HG02759 (cell line): ENCODE data around the gene FADS1.
A peak's percentile ranks its signal among the peaks of the same experiment; 100 is the strongest.

Source experiments
- ATAC-seq: cut with Tn5 transposase; IDR thresholded peaks from one replicate; pipeline ENCODE4 v1.9.1; 2021; ENCODE audit warnings: mild to moderate bottlenecking, moderate library complexity; ENCODE audit not compliant: unreplicated experiment

FADS1 gene

DNA sequence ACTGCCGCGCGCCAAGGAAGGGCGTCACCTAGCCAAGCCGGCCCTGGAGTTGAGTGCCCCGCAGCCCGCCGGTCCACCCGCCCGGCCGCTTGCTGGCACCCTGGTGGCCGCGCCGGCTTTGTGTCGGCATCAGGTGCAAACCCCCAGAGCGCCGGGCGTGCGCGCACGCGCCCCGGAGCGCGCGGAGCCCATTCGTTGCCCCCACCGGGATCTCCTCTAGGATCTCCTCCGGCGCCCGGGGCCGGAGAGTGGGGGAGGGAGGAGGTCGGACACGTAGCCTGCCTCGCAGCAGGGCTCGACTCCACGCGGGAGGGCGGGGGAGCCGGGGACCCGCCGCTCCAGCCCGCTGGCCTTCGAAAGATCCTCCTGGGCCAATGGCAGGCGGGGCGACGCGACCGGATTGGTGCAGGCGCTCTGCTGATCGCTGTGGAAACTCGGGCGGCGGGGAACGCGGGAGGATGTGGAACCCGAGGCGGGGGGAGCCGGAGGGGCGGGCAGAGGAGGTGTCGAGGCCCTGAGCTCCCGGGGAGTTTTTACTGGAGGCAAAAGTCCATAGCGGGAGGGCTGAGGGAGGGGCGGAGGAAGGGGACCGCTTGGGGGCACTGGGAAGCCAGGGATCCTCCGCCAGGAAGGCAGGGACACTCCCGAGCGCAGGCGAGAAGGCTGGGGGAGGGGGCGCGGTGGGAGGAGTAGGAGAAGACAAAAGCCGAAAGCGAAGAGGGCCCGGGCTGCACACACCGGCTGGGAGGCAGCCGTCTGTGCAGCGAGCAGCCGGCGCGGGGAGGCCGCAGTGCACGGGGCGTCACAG, 11.0 kb upstream of the FADS1 start, which contains the start of gene FADS2:
TSS of gene FADS2 (plus strand) at position 730 of the 808 bp plus-strand sequence. CDS start 91 bp downstream, outside the sequence.
- peak; percentile 75 for ATAC-seq

- peak; percentile 1 for ATAC-seq
Observed at GRCh38 chr11:61826930-61827570, 10.2 kb upstream of the FADS1 start.

- no peak for ATAC-seq
Observed at GRCh38 chr11:61820174-61820573, 3.4 kb upstream of the FADS1 start.

- no peak for ATAC-seq
Observed at GRCh38 chr11:61817471-61818202, 834 bp upstream of the FADS1 start.

DNA sequence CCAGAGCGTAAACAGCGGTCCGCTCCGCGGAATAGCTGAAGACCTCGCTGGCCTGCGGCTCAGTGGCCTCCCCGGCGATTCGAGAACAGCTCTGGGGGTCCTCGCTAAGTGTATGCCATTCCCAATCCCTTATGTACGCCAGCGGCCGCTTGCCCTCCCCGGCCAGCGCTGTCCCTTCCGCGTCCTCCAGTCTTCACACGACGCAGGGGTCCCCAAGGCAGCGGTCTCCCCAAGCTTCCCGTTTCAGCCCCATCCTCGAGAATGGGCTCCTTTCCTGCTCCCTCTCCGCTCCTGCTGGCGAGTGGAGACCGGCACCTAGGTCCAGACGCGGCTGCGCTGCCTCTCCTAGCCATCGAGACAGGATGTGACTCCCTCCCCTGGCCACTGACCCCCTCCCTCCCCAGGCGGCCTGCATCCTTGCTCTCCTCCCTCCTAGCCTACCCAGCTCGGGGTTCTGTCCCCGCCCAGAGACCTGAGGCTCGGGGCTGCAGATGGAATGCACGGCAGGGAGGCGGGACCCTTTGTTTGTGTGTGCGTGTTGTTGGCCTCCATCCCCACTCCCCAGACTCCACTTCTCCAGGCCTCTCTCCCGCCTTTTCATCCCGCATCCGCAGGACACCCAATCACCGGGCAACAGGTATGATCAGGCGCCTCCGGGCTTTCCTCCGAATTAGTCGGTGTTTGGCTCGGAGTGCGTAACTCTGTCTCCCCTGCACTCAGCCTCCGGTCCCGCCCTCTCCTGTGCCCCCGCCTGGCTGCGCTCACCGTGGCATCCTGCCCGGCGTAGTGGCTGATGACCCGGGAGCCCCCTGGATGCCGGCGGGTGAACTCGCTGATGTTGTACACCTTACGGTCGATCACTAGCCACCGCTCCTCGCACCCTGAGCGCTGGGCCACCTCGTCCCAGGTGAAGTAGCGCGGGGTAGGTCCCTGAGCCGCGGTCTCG, 740 bp downstream of the FADS1 start:
- ATAC-seq = peak; percentile 29

DNA sequence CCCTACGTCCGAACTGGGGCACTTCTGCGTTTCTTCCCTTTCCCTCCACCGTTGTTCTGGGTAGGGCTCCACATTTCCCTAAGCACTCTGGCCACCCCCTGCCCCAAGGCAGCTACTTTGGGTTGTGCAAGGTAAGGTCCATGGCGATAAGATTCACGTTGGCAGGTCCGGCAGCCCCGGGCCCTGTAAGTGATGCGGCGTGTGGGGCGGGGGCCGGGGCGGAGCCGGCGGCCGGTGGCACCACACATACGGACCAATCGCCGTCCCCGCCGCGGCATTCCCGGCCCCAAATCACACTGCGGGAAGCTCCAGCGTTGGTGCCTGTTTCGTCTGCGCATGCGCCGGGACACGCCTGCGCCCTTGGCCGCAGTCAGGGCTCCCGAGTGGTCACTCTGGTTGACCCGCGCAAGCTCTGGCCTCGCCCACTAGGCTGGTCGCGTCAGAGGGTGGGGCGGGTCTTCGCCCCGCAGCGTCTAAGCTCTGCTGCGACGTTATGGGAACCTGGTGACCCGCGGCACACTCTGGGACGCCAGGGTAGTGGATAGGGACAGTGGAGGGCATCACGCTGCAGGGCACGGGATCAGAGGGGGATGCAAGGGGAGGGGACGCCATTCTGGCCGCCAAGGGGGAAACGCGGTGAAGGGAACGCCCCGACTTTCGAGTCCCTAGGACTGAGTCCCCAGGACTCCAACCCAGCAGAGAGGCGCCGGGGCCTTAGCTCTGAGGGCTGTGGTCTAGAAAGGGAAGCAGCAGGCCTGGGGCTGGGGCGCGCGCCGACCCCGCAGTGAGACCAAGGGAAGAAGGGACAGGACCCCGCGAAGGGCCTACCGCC, 1.6 kb downstream of the FADS1 start:
- ATAC-seq = peak; percentile 59

DNA sequence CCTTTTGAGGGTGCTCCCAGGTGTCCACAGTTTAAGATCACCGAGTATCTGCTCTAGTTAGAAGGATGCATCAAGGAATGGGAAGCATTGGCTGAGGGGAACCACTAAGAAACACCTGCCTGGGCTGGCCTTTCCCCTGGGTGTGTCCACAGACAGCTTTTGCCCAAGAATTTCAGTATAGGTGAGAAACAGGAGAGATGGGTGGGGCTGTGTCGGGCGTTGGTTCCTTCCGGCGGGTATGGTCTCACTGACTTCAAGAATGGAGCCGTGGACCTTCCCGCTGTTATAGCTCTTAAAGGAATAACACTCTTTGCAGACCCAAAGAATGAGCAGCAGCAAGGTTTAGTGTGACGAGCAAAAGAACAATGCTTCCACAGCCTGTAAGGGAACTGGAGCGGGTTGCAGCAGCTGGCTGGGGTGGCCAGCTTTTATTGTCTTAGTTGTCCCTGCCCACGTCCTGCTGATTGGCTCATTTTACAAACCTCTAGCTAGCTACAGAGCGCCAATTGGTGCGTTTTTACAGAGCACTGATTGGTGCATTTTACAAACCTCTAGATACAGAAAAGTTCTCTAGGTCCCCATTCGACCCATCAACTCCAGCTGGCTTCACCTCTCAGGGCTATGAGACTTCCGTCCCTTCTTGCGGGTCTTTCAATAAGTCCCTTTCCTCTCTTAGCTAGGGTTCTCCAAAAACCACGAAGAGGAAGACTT, 2.4 kb downstream of the FADS1 start:
- no peak for ATAC-seq

GRCh38 chr11:61812736-61813411, 3.9 kb downstream of the FADS1 start:
- no peak for ATAC-seq

DNA sequence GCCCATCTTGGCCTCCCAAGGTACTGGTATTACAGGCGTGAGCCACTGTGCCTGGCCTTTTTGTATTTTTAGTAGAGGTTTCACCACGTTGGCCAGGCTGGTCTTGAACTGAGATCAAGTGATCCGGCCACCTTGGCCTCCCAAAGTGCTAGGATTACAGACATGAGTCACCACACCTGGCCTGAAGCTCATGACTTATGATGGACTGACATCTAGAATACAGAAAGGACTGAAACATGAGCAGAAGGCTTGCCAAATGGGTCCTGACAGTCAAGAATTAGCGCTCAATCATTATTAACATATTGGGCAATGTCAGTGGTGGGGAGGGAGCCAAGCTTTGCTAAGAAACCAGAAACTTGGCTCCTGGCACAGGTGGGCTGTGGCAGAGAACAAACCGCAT, 5.0 kb downstream of the FADS1 start:
- ATAC-seq = no peak

GRCh38 chr11:61810671-61811175, 6.1 kb downstream of the FADS1 start:
- ATAC-seq = no peak

DNA sequence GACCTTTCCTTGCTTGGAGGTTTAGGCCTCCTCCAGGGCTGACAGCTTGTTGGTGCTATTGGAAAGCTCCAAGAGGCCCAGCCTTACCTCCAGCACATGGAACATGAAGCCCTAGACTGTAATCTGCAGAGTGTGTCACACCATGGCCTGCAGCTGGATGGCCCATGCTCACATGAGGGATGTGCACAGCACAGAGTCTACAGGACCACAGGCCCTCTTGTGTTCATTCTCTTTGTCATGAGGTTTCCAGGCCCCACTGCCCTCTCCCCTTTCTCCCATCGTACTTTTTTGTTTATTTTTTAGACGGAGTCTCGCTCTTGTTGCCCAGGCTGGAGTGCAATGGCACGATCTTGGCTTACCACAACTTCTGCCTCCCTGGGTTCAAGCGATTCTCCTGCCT, 10.0 kb downstream of the FADS1 start:
- ATAC-seq = no peak

GRCh38 chr11:61805146-61805545, 11.7 kb downstream of the FADS1 start:
- ATAC-seq = no peak

- ATAC-seq = no peak
Observed at GRCh38 chr11:61803889-61804647, 12.7 kb downstream of the FADS1 start.

DNA sequence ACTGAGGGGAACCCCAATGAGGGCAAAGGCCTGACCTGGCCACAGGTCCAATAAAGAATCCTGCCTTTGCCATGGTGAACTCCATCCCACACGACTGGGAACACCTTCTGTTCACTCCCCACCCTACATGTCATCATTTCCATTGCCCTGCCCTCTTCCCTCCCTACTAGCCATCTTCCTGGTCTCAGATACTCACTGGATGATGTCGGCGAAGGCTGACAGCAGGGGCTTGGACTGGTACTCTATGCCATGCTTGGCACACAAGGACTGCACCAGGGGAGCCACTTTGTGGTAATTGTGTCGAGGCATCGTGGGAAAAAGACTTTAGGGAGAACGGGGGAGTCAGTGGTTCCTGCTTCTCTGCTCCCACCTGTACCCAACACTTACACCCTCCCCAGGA, 14.2 kb downstream of the FADS1 start:
- ATAC-seq = no peak

- no peak for ATAC-seq
Observed at GRCh38 chr11:61800331-61801281, 16.2 kb downstream of the FADS1 start.

- ATAC-seq = no peak
Observed at GRCh38 chr11:61799665-61800284, 17.0 kb downstream of the FADS1 start.
